ENCODE data around the gene TFF1. TPM values are rescaled to one million over a fixed set of nuclear protein-coding genes. Genes with fewer than 3 reads are reported as not detected.

The TFF1 gene
- total RNA-seq, 1 donor from 2014 or later = not detected

DNA sequence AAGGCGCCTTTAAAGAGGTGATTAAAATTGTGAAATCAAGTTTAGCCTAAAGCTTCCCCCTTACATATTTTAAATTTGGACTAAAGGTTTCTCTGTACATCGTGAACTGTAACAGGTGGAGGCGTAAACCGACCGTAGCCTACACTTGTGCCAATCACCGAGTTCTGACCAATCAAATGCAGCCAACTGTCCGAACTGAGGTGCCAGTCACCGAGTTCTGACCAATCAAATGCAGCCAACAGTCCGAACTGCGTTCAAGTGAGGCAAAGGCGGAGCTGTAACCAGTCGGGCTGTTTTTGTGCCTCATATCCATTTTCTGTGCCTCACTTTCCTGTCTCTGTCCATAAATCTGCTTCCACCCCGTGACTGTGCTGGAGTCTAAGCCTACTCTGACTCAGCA is 7.4 kb downstream of the TFF1 start:
- DNase-seq (ENCODE audit: low spot score in 2 of 2) = no peak
- H3K9me3 ChIP-seq = peaks cover 0 to 21% of the 10 kb centered on the region in 2 donors
- no peak overlapping the region for H3K27ac ChIP-seq
- TF ChIP-seq, protein P1, sequence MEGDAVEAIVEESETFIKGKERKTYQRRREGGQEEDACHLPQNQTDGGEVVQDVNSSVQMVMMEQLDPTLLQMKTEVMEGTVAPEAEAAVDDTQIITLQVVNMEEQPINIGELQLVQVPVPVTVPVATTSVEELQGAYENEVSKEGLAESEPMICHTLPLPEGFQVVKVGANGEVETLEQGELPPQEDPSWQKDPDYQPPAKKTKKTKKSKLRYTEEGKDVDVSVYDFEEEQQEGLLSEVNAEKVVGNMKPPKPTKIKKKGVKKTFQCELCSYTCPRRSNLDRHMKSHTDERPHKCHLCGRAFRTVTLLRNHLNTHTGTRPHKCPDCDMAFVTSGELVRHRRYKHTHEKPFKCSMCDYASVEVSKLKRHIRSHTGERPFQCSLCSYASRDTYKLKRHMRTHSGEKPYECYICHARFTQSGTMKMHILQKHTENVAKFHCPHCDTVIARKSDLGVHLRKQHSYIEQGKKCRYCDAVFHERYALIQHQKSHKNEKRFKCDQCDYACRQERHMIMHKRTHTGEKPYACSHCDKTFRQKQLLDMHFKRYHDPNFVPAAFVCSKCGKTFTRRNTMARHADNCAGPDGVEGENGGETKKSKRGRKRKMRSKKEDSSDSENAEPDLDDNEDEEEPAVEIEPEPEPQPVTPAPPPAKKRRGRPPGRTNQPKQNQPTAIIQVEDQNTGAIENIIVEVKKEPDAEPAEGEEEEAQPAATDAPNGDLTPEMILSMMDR (IDR thresholded peaks at IDR 0.05) = no peak
- intact Hi-C loops (cut with DNase I) = no loop called here
- no peaks in the 10 kb centered on the region for H3K27me3 ChIP-seq
- no peaks in the 10 kb centered on the region for H3K4me1 ChIP-seq
- H3K36me3 ChIP-seq = no peaks in the 10 kb centered on the region
- no peak overlapping the region for H3K4me3 ChIP-seq

DNA sequence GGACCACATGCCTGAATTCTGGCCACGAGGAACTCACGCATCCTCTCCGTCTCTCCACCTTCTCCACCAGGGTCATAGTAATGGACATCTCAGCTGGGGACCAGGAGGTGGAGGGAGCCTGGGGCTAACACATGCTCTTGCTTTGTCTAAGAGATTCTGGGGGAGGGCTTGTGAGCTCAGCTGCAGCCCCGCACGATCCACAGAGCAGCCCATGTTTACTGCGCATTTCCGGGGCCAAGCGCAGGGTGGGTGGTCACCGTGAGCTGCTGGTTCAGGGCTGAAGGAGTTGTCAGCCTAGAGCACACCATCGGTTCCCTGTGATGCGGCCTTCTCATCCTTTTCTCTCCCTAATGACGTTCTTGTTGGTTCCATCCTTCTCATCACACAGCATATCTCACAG is 8.1 kb downstream of the TFF1 start:
- Histone ChIP-seq H3K36me3 (no peaks in the 10 kb centered on the region), H3K4me3 (no peak overlapping the region), H3K9me3 (peaks cover 0 to 21% of the 10 kb centered on the region in 2 donors), H3K27me3 (no peaks in the 10 kb centered on the region), H3K27ac (no peak overlapping the region), H3K4me1 (no peaks in the 10 kb centered on the region)
- no peak for DNase-seq (ENCODE audit: low spot score in 2 of 2)
- intact Hi-C loops (cut with DNase I) = no loop called here
- TF ChIP-seq, protein P1 (IDR thresholded peaks at IDR 0.05) = no peak

GRCh38 chr21:42357307-42357706 is 9.0 kb downstream of the TFF1 start:
- Histone ChIP-seq H3K27me3 (no peaks in the 10 kb centered on the region), H3K4me1 (no peaks in the 10 kb centered on the region), H3K9me3 (peaks cover 0 to 21% of the 10 kb centered on the region in 2 donors), H3K4me3 (no peak overlapping the region), H3K36me3 (no peaks in the 10 kb centered on the region), H3K27ac (no peak overlapping the region)
- DNase-seq (ENCODE audit: low spot score in 2 of 2) = no peak
- intact Hi-C loops (cut with DNase I) = no loop called here
- TF ChIP-seq, protein P1 (IDR thresholded peaks at IDR 0.05) = no peak

DNA sequence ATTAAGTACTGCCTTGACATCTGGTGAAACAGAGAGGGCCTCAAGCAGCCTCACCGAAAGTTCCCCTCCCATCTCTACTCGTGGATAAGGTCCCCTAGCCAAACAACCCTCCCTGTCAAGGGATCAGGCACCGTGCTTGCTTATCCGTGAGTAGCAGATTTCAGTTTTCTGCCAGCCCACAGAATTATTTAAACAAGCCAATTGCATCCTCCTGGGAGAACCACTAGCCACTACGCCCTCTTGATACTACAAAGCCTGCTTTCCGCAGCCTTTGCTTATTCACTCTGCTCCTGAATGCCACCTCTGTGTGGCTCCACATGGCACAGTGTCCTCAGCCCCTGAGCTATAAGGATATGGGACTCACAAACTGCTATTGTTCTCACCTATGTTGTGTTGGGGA is 9.7 kb downstream of the TFF1 start:
- intact Hi-C loops (cut with DNase I) = no loop called here

GRCh38 chr21:42356046-42356445 is 10.3 kb downstream of the TFF1 start:
- intact Hi-C loops (cut with DNase I) = no loop called here
- Histone ChIP-seq H3K27ac (no peak overlapping the region), H3K27me3 (no peaks in the 10 kb centered on the region), H3K4me3 (no peak overlapping the region), H3K36me3 (no peaks in the 10 kb centered on the region), H3K9me3 (peaks cover 0 to 21% of the 10 kb centered on the region in 2 donors), H3K4me1 (no peaks in the 10 kb centered on the region)
- TF ChIP-seq, protein P1 (IDR thresholded peaks at IDR 0.05) = no peak
- no peak for DNase-seq (ENCODE audit: low spot score in 2 of 2)

More for the DNA sequence above, 9.7 kb downstream of the TFF1 start:
- no peak for DNase-seq (ENCODE audit: low spot score in 2 of 2)
- H3K36me3 ChIP-seq = no peaks in the 10 kb centered on the region
- H3K9me3 ChIP-seq = peaks cover 0 to 21% of the 10 kb centered on the region in 2 donors
- H3K27ac ChIP-seq = no peak overlapping the region
- H3K4me3 ChIP-seq = no peak overlapping the region
- no peaks in the 10 kb centered on the region for H3K27me3 ChIP-seq
- H3K4me1 ChIP-seq = no peaks in the 10 kb centered on the region
- TF ChIP-seq, protein P1 (IDR thresholded peaks at IDR 0.05) = no peak

GRCh38 chr21:42353623-42354022 is 12.7 kb downstream of the TFF1 start:
- intact Hi-C loops (cut with DNase I) = no loop called here
- no peaks in the 10 kb centered on the region for H3K27me3 ChIP-seq
- peaks cover 0 to 21% of the 10 kb centered on the region in 2 donors for H3K9me3 ChIP-seq
- DNase-seq (ENCODE audit: low spot score in 2 of 2) = no peak
- no peaks in the 10 kb centered on the region for H3K36me3 ChIP-seq
- no peak overlapping the region for H3K4me3 ChIP-seq
- TF ChIP-seq, protein P1 (IDR thresholded peaks at IDR 0.05) = no peak
- no peak overlapping the region for H3K27ac ChIP-seq
- H3K4me1 ChIP-seq = no peaks in the 10 kb centered on the region

Data from ascending aorta (tissue), 2 donors.